Thoracic aorta (tissue), 2 donors: ENCODE results near the gene NFIA. TPM values are rescaled to one million over a fixed set of nuclear protein-coding genes. Genes with fewer than 3 reads are reported as not detected.

Source experiments
- ATAC-seq: fragments of 150-250 bp; one replicate; pipeline ENCODE4 v1.8.0; 2017; ENCODE audit warnings: low read depth; ENCODE audit not compliant: insufficient number of reproducible peaks, low FRiP score
- DNase-seq: peaks from one replicate; pipeline ENCODE4 v3.0.0-alpha.2; 2020; ENCODE audit warnings: low spot score
- H3K27ac ChIP-seq, 2 donors: fragments of 200-600 bp; sonication (generic); 1 replicate in 1 of 2; 2 replicates in 1 of 2; pipeline ENCODE4 v1.5.1; 2016; ENCODE audit warnings: mild to moderate bottlenecking in 2 of 2, moderate library complexity in 2 of 2
- H3K27me3 ChIP-seq: fragments of 200-600 bp; sonication (generic); replicated peaks from 2 replicates; pipeline ENCODE4 v1.6.0; 2016; ENCODE audit warnings: mild to moderate bottlenecking; ENCODE audit not compliant: insufficient read depth
- H3K36me3 ChIP-seq: fragments of 200-600 bp; sonication (generic); one replicate; pipeline ENCODE4 v1.5.1; 2016
- H3K4me1 ChIP-seq, 2 donors: fragments of 200-600 bp; sonication (generic); 1 replicate in 1 of 2; 2 replicates in 1 of 2; pipeline versions ENCODE4 v1.5.1 to v1.6.0; 2016; ENCODE audit warnings: low read depth in 2 of 2, mild to moderate bottlenecking in 1 of 2; ENCODE audit not compliant: control insufficient read depth in 1 of 2
- H3K4me3 ChIP-seq: fragments of 200-600 bp; sonication (generic); 2 replicates; pipeline ENCODE4 v1.5.1; 2016; ENCODE audit warnings: mild to moderate bottlenecking
- H3K9me3 ChIP-seq: fragments of 200-600 bp; sonication (generic); 2 replicates; pipeline ENCODE4 v1.5.1; 2016
- CTCF ChIP-seq: fragments of 200-600 bp; sonication (generic); IDR thresholded peaks from one replicate; pipeline ENCODE4 v1.5.1; 2019; ENCODE audit warnings: antibody characterized with exemption
- total RNA-seq, 2 donors: library from RNA; depleted of rRNA; stranded (reverse); fragments of >200 nt; gene quantifications; one replicate each; pipeline versions ENCODE4 v1.1.0 to v1.2.3, GENCODE V29; 2016

NFIA gene
- total RNA-seq, 2 donors from 2014 or later, result 99.8 to 118 TPM

- Histone ChIP-seq H3K4me1 (peaks cover 0 to 9% of the 10 kb centered on the region in 2 donors), H3K4me3 (no peak overlapping the region), H3K9me3 (no peaks in the 10 kb centered on the region), H3K27ac (no peak overlapping the region), H3K27me3 (no peaks in the 10 kb centered on the region), H3K36me3 (no peaks in the 10 kb centered on the region)
- TF ChIP-seq CTCF, result no peak
- DNase-seq, result no peak
- ATAC-seq, result no peak
These were observed 387.0 kb downstream of the NFIA start for GRCh38 chr1:61469365-61469764.

- peak; percentile 78 for ATAC-seq
- TF ChIP-seq CTCF, result no peak
These were observed 390.5 kb downstream of the NFIA start for GRCh38 chr1:61472876-61473275.

DNA sequence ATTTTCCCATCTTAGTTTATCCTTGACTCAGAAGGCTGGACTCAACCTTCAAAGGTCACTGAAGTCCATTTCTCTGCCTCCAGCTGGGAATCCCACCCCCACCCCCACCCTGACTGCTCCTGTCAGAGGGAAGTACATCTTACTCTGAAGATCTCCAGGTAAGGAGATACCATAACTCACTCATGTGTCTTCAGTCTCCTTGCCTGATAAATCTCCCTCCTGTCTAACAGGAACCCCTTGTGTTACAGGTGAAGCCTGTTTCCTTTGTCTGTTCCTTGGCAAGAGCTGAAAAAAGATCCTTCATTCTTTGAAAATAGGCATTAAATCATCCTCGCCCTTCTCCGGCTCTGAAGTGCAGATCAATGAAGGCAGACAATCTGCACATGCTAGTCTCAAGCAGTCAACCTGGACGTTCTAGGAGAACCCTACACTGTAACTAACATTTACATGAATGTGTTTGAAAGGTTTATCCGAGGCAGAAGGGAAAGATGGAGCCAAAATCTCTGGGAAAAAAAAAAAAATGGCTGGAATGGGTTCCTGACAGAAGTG lies 392.0 kb downstream of the NFIA start:
- H3K9me3 ChIP-seq, result no peaks in the 10 kb centered on the region
- H3K4me1 ChIP-seq, result peaks cover 0 to 9% of the 10 kb centered on the region in 2 donors
- H3K36me3 ChIP-seq, result no peaks in the 10 kb centered on the region
- no peak overlapping the region for H3K4me3 ChIP-seq
- H3K27me3 ChIP-seq, result no peaks in the 10 kb centered on the region
- no peak for TF ChIP-seq CTCF
- no peak for DNase-seq
- ATAC-seq, result no peak
- H3K27ac ChIP-seq, result no peak overlapping the region

More at GRCh38 chr1:61472876-61473275, 390.5 kb downstream of the NFIA start:
- no peaks in the 10 kb centered on the region for H3K27me3 ChIP-seq
- no peaks in the 10 kb centered on the region for H3K36me3 ChIP-seq
- DNase-seq, result no peak
- H3K4me1 ChIP-seq, result peaks cover 0 to 9% of the 10 kb centered on the region in 2 donors
- H3K27ac ChIP-seq, result no peak overlapping the region
- no peaks in the 10 kb centered on the region for H3K9me3 ChIP-seq
- H3K4me3 ChIP-seq, result no peak overlapping the region

DNA sequence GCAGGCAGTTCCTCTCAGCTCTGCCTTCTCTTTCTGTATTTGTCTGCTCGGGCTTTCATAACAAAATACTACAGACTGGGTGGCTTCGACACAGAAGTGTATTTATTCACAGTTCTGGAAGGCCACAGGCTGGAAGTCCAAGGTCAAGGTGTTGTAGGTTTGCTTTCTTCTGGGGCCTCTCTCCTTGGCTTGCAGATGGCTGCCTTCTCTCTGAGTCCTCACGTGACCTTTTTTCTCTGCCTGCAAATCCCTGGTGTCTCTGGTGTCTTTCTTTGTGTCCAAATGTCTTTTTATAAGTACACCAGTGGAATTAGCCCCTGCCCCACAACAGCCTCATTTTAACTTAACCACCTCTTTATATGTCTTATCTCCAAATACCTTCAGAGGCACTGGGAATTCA lies 392.6 kb downstream of the NFIA start:
- H3K27ac ChIP-seq, result no peak overlapping the region
- TF ChIP-seq CTCF, result no peak
- no peak for DNase-seq
- ATAC-seq, result no peak
- H3K4me3 ChIP-seq, result no peak overlapping the region
- H3K27me3 ChIP-seq, result no peaks in the 10 kb centered on the region
- H3K36me3 ChIP-seq, result no peaks in the 10 kb centered on the region
- H3K9me3 ChIP-seq, result no peaks in the 10 kb centered on the region
- H3K4me1 ChIP-seq, result peaks cover 0 to 9% of the 10 kb centered on the region in 2 donors

GRCh38 chr1:61477301-61477700 lies 394.9 kb downstream of the NFIA start:
- no peak overlapping the region for H3K4me3 ChIP-seq
- ATAC-seq, result no peak
- no peaks in the 10 kb centered on the region for H3K9me3 ChIP-seq
- no peaks in the 10 kb centered on the region for H3K36me3 ChIP-seq
- no peaks in the 10 kb centered on the region for H3K27me3 ChIP-seq
- TF ChIP-seq CTCF, result no peak
- no peak overlapping the region for H3K27ac ChIP-seq
- DNase-seq, result no peak
- H3K4me1 ChIP-seq, result peaks cover 4 to 29% of the 10 kb centered on the region in 2 donors
